HG03103 (cell line): Measurements from ENCODE around the gene ZNF232.
"Not testable (repeated sequence)": the region's sequence is repeated elsewhere in the genome, so short reads cannot be mapped to it uniquely, and the experiment has no call there.

Source experiments
- ATAC-seq: cut with Tn5 transposase; IDR thresholded peaks from one replicate; pipeline ENCODE4 v1.9.1; 2021; ENCODE audit warnings: low read depth; ENCODE audit not compliant: unreplicated experiment

ZNF232 gene

DNA sequence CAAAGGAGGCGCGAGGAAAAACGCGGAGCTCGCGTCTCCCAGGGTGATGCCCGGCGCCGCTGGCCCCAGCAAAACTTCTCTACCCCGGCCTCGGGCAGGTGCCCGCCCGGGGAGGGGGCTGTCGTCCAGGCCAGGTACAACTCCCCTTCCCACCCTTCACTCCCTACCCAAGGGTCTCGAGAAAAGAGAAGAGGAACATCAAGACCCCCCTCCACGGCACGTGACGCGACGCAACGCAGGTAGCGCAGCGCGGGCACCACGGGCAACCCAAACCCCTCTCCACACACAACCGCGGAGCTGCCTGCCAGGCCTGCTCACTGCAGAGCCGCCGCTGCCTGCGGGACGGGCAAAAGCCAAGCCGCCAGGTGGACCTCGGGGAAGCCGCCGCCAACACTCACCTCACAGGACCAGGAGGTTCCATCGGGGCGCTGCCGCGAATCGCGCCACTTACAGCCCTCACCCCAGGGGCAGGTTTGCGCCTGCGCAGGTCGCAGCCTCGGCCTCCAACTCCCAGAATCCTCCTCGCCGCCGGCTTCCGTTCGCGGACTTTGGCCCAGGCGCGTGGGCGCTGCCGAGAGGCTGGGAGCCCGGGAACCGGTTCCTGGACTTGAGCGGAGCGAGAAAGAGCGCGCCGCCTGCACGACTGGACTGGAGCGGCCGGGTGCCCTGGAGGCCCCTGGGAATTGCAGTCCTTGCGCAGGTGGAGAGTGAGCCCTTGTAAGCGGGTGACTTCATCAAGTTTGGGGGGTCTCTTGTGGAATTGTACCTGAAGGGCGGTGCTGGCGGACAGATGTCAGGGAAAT is at the start of gene ZNF232:
ZNF232 (minus strand) TSS at position 477 of the 803 bp plus-strand sequence; CDS start at position 421, 56 bp downstream.
- no peak for ATAC-seq

DNA sequence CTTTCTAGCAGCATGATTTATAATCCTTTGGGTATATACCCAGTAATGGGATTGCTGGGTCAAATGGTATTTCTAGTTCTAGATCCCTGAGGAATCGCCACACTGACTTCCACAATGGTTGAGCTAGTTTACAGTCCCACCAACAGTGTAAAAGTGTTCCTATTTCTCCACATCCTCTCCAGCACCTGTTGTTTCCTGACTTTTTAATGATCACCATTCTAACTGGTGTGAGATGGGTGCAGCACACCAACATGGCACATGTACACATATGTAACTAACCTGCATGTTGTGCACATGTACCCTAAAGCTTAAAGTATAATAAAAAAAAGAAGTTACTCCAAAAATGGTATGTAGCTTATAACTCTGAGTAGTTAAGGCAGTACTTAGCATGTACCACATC is 49.0 kb upstream of the ZNF232 start:
- not testable (repeated sequence) for ATAC-seq

DNA sequence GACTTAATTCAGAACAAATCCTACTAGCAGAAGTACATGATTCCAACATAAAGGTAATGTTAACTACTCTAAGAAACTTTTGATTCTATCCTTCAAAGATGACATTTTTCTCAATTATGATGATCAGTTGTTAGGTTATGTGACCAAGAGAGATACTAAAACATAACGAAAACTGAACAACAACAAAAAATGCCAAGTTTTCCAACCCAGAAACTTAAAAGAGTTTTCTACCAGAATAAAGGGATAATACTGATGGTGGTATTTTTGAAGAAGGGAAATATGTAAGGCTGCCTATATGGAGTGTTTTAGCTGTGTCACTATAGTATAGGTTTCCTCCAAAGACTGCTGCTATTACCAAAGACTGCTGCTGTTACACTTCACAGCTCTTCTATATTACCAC is 34.4 kb upstream of the ZNF232 start:
- not testable (repeated sequence) for ATAC-seq

DNA sequence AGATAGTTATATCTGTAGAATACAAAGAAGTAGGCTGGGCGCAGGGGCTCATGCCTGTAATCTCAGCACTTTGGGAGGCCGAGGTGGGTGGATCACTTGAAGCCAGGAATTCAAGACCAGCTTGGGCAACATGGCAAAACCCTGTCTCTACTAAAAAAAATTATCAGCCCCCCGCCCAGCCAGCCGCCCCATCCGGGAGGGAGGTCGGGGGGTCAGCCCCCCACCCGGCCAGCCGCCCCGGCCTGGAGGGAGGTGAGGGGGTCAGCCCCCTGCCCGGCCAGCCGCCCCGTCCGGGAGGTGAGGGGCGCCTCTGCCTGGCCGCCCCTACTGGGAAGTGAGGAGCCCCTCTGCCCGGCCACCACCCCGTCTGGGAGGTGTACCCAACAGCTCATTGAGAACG is 31.2 kb upstream of the ZNF232 start:
- not testable (repeated sequence) for ATAC-seq

DNA sequence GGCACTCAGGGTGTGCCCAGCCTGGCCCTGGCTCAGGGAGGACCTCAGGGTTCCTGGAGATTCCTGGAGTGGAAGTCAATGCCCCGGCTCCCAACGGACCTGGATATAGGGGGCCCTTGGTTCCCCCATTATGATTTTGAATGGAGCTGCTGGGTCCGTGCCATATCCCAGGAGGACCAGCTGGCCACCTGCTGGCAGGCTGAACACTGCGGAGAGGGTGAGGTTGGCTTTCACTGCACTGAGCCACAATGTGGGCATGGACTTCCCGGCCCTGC is 27.7 kb upstream of the ZNF232 start:
- no peak for ATAC-seq

DNA sequence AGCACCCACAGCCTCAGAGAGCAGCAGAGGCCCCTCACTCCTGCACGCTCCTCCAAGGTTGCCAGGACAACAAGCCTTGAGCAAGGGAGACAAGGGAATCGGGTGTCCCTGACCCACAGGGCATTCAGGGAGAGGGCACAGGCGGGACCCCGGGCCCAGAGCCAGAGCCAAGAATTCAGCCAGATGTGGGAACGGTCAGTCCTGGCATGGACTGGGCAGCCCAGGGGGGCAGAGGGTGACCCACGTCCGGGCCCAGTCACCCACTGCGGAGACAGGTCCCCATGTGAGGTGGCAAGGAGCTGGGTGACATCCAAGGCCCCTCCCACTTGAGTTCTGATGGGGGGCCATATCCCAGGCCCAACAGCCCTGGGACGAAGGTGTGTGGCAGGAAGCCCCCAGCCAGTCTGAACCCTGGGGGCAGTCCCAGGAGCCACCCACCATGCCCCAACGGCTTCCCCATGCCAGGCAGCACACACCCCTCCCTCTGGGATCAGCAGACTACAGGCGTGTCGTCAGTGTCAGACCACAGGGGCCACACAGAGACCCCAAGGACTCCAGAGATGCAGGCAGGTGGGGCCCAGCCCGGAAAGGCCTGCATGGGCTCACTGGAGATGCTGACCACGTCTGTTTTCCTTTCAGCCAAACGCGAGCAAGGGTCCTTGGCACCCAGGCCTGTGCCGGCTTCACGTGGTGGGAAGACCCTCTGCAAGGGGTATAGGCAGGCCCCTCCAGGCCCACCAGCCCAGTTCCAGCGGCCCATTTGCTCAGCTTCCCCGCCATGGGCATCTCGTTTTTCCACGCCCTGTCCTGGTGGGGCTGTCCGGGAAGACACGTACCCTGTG is 27.2 kb upstream of the ZNF232 start:
- ATAC-seq: no peak

DNA sequence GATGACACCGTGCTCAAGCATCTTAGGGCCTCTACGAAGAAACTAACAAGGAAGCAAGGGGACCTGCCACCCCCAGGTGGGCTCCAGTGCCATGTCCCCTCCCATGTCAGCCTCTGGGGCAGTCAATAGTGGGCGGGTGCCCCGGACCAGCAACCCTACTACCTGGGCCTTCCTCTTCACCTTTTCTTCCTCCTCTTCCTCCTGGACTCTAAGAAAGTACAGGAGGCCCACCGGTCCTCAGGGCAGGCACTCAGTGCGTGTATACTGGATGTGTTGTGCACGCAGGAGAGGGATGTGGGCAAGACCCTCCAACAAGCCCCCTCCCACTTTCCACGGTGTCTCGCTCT is 26.5 kb upstream of the ZNF232 start:
- ATAC-seq: not testable (repeated sequence)

DNA sequence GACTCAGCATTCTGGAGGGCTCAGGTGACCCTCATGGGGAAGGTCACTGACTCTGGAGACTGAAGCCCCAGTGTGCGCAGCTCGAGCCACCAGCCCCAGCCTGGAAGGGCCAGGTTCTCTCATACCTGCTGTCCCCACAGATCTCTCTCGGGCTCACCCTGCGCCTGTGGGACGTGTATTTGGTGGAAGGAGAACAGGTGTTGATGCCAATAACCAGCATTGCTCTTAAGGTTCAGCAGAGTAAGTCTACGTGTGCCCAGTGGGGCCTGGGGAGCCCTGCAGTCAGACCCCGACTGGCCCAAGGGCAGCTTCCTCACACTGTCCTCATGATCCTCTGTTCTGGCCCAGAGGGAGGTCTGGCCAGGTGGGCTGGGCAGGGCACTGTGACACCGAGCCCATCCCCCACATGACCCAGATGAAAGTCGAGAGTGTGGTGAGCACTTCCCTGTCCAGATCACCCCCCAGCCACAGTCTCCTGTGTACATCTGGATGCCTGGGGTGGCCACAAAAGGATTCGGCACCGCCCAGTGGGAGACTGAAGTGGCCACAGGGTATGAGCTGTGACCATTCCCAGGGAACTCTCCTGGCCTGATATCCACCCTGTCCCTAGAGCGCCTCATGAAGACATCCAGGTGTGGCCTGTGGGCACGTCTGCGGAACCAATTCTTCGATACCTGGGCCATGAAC is 26.0 kb upstream of the ZNF232 start:
- not testable (repeated sequence) for ATAC-seq

DNA sequence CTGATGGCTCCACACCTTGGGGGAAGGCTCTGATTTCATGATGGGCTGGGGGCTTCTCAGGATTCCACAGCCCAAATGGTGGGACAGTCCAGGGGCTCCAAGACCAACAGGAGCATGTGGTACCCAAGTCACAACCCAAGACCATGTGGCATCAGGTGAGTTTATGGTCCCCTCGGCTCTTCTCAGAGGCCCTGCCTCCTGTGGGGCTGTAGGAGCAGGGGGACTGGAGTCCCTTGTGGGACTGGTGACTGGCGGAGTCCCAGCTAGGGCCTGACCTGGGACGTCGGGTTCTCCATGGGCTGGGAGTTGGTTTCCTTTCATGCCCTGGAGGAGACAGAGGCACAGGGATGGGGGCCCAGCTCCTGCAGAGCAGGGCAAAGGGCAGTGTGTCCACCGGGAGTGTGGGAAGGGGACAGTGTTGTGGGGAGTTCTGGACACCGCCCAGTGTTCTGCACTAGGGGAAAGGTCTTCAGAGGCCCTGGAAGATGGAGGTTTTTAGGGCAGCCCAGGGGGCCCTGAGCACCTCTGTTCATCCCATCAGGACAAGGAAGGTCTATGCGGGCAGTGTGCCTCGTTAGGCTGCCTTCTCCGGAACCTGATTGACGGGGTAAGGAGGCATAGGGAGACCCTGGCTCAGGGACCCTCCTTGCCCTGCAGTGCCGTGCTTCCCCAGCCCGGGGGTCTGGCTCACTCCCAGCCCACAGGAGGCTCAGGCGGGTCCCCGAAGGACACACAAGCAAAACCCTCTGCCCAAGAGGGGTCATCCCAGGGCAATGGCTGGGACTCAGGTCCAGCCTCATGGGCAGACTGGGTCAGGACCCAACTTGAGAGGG is 25.1 kb upstream of the ZNF232 start:
- ATAC-seq: not testable (repeated sequence)

DNA sequence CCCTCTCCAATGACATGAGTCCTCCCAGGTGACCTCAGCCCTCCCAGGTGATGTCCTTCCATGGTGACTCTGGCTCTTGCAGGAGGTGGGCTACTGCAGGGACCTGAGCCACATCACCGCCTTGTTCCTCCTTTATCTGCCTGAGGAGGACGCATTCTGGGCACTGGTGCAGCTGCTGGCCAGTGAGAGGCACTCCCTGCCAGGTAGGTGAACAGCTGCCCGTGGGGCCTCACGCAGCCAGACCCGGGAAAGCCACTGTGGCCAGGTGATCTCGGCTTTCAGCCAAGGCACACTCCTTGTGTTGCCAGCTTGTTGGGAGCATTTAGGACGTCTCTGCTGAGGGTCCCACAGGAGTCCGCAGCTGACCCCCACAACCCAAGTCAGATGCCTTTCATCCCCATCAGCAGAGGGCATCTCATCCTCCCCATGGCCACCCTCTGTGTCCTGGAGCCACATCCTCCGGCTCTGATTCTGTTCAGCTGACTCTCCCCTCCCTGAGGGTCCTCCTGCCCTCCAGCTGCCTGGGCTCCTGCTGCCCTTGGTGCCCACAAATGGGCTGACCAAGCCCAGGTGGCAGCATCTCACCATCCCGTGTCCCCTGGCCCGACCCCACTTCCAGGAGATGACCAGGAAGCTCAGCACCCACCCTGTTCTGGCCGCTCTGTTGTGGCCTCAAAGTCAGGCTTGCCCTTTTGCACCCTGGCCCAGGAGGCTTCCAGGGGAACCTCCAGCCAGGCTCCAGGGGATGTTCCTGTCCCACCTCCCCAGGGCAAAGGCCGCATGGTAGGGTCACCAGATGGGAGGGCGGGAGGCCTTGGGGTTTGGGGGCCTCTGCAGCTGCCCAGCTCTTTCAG is 24.3 kb upstream of the ZNF232 start:
- no peak for ATAC-seq

DNA sequence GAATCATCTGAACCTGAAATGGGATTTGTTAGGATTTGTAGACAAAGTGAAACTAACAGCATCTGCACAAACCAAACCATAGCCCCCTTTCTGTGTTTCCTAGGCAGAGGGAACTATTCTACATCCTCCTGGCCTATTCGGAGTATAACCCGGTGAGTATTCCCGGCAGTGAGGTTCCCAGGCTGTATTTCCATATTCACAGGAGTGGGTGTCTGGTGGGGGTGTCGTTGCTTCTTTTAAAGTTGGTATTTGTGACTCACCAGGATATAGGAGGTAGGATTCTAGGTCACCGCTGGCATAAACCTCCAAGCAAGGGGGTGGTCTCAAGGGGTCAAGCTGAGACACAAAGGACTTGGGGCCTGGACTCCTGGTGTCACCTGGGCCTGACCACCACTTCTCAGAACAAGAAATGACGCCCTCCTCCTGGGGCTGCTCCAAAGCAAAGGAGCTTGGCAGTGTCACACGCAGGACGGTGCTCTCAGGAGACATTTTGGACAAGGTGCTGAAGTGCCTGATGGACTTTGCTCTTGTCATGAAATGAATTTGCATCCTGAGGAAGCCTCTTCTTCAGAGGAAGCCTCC is 23.5 kb upstream of the ZNF232 start:
- ATAC-seq: not testable (repeated sequence)

DNA sequence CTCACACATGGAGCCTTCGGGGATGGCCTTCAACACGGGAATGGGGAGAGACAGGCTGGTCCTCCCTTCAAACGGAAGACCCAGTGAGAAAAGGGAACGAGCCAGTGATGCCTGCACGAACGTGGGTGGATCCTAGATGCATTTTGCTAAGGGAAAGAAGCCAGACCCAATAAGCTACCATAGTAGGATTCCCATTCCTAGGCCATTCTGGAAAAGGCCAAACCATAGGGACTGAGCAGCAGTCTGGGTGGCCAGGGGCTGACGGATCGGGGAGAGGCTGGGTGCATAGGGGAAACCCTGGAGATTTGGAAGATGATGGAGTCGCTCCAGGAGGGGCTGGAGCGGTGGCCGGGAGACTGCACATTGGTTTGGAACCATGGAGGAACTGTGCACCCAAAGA is 22.9 kb upstream of the ZNF232 start:
- not testable (repeated sequence) for ATAC-seq

DNA sequence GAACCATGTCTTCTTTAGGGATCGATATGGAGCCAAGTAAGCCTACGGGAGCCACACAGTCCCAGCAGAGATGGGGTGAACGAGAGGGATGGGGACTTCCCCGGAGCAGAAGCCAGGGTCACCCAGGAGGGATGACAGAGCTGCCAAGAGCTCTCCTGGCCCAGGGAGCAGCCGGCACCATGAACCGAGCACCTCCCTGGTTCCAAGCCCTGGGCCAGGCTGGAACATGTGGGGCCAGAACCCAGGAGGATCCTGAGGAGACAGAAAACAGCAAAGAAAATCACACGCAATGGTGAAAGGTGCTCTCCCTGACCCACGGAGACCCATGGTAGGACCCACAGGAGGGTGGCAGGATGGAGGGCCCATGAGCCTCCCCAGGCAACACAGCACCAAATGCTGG is 22.3 kb upstream of the ZNF232 start:
- ATAC-seq: not testable (repeated sequence)

DNA sequence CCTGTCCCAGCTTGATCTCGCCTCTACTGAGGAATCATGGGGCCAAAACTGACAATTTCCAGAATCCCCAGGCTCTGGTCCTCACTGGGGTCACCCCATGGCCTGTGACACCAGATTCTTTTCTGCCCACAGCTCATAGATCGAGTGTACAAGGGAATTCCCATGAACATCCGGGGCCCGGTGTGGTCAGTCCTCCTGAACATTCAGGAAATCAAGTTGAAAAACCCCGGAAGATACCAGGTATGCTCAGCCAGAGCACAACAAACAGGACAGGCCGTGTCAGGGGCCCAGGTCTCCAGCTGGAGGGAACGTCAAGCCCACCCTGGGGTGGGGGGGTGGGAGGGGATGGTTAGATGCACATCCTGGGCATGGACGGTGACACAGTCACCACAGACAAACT is 21.6 kb upstream of the ZNF232 start:
- no peak for ATAC-seq

DNA sequence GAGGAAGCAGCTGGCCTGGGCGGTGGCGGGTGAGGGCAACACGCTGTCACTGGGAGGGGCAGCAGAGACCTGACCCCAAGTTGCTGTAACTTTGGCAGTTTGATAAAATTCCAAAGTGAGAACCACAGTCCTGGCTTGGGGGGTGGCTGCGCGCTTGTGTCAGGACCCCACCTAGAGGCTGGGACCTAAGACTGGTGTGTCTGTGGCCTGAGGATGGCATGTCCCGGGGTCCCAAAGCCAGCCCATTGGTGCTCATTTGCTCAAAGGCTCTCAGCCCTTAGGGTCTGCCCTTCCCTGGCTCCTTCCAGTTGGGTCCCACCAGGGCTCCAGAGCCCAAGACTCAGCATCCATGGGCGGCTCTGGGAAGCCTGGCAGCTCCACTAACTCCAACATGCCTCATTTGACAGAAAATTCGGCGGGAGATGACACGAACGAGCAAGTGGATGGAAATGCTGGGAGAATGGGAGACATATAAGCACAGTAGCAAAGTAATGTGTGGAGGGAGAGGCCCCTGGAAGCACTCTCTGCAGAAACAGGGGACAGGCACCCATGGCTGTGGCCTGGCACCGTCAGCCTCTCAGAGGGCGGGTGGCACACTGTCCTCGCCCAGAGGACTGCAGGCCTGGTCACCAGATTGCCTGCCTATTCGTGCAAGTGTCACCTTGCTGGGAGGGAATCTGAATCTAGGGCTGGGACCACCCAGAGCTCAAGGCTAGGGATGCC is 21.0 kb upstream of the ZNF232 start:
- ATAC-seq: not testable (repeated sequence)

DNA sequence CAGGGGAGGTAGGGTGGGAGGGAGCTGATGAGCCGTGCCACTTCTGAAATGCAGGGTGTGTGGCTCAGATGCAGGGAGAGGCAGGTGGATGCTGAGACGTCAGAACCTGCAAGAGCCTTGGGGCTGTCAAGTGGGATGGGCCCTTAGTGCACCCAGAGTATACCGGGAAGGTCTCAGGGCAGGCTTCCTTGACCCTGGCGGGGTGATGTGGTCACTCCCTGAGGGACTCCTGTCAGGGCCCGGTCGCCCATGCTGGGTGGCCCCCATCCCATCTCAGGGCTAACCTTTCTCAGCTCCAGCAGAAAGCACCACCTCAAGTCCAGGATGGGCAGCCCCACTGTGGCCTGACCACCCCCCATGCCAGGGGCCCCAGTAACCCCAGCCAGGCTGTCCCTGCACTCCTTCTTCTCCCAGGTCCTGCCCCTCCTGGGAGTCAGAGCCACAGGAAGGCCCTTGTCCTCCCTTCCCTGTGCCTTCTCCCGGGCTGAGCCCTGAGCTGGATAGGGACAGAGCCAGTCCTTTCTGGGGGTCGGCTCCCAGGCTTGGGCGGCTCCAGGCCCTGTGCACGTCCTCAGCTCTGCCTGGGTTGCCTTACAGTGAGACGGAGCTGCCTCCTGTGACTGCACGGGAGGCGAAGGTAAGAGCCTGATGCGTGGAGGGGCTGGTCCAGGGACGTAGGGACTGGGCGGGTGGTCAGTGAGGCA is 20.3 kb upstream of the ZNF232 start:
- ATAC-seq: not testable (repeated sequence)

DNA sequence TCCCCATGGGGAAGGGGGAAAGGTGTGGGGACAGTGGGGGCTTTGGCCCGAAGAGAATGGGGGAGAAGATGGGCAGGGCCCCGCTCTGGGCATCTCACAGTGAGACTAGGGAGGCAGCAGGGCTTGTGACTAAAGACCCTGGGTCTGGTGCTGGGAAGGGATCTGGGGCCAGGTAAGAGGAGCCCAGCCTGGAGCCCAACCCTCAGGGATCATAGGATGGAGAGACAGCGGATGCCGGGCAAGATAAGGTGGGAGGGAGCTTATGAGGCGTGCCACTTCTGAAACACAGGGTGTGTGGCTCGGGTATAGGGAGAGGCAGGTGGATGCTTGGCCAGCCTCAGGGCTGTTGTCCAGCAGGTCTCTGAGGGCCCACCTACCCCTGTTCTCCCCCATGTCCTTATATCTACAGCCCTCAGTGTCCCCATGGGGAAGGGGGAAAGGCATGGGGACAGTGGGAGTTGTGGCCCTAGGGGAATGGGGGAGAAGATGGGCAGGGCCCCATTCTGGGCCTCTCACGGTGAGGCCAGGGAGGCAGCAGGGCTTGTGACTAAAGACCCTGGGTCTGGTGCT is 19.6 kb upstream of the ZNF232 start:
- no peak for ATAC-seq

DNA sequence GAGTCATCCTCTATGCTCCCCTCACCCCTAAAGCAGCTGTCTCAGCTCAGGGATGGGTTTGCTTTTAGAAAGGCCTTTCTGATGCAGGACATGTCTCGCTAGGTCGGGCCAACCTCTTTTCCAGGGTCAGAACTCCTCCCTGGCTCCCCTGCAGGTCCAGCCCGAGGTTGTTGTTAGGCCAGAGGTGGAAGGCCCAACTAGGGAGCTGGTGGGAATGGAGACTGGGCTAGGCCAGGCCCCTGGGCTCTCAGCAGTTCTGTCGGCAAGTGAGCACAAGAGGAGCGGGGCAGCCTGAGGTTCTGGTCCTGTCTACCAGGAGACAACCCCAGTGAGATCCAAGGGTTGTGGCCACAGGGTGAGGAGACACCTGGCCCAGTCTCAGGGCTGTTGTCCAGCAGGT is 19.0 kb upstream of the ZNF232 start:
- ATAC-seq: not testable (repeated sequence)
